ENCODE measurements around the gene RNF41.

RNF41 gene

GRCh38 chr12:56244494-56244893 is 22.8 kb upstream of the RNF41 start:
- Histone ChIP-seq H3K36me3 (ENCODE audit: control insufficient read depth, insufficient read depth, low read length) (peaks cover 52% of the 10 kb centered on the region), H3K4me3 (ENCODE audit: low read length) (no peak overlapping the region), H3K27ac (ENCODE audit: low read length) (no peak overlapping the region), H3K4me1 (ENCODE audit: control insufficient read depth, insufficient read depth, low read length) (no peaks in the 10 kb centered on the region), H3K9me3 (ENCODE audit: control insufficient read depth, insufficient read depth, low read length) (no peaks in the 10 kb centered on the region), H3K27me3 (ENCODE audit: control insufficient read depth, insufficient read depth, low read length) (no peaks in the 10 kb centered on the region)
- no peak for DNase-seq (ENCODE audit: low read depth, low spot score)
- WGBS (ENCODE audit: insufficient coverage, insufficient read length) = no CpG with 5 or more reads among the region's 14 CpGs

- Histone ChIP-seq H3K4me1 (ENCODE audit: control insufficient read depth, insufficient read depth, low read length) (no peaks in the 10 kb centered on the region), H3K9me3 (ENCODE audit: control insufficient read depth, insufficient read depth, low read length) (no peaks in the 10 kb centered on the region), H3K27ac (ENCODE audit: low read length) (no peak overlapping the region), H3K36me3 (ENCODE audit: control insufficient read depth, insufficient read depth, low read length) (peaks cover 49% of the 10 kb centered on the region), H3K4me3 (ENCODE audit: low read length) (no peak overlapping the region), H3K27me3 (ENCODE audit: control insufficient read depth, insufficient read depth, low read length) (no peaks in the 10 kb centered on the region)
- no CpG with 5 or more reads among the region's 3 CpGs for WGBS (ENCODE audit: insufficient coverage, insufficient read length)
- no peak for DNase-seq (ENCODE audit: low read depth, low spot score)
Observed at GRCh38 chr12:56243731-56244181, 22.0 kb upstream of the RNF41 start.

- H3K36me3 ChIP-seq (ENCODE audit: control insufficient read depth, insufficient read depth, low read length) = peaks cover 43% of the 10 kb centered on the region
- no peaks in the 10 kb centered on the region for H3K27me3 ChIP-seq (ENCODE audit: control insufficient read depth, insufficient read depth, low read length)
- DNase-seq (ENCODE audit: low read depth, low spot score) = no peak
- H3K4me1 ChIP-seq (ENCODE audit: control insufficient read depth, insufficient read depth, low read length) = 0 out of 2 replicates have a peak, but pooled peaks cover 1% of the 10 kb centered on the region
- no peaks in the 10 kb centered on the region for H3K9me3 ChIP-seq (ENCODE audit: control insufficient read depth, insufficient read depth, low read length)
- no CpG with 5 or more reads among the region's 13 CpGs for WGBS (ENCODE audit: insufficient coverage, insufficient read length)
- H3K27ac ChIP-seq (ENCODE audit: low read length) = no peak overlapping the region
- no peak overlapping the region for H3K4me3 ChIP-seq (ENCODE audit: low read length)
Observed at GRCh38 chr12:56242986-56243385, 21.3 kb upstream of the RNF41 start.

- Histone ChIP-seq H3K36me3 (ENCODE audit: control insufficient read depth, insufficient read depth, low read length) (peaks cover 35% of the 10 kb centered on the region), H3K4me1 (ENCODE audit: control insufficient read depth, insufficient read depth, low read length) (0 out of 2 replicates have a peak, but pooled peaks cover 1% of the 10 kb centered on the region), H3K4me3 (ENCODE audit: low read length) (no peak overlapping the region), H3K27me3 (ENCODE audit: control insufficient read depth, insufficient read depth, low read length) (no peaks in the 10 kb centered on the region), H3K9me3 (ENCODE audit: control insufficient read depth, insufficient read depth, low read length) (no peaks in the 10 kb centered on the region), H3K27ac (ENCODE audit: low read length) (no peak overlapping the region)
- DNase-seq (ENCODE audit: low read depth, low spot score) = no peak
- WGBS (ENCODE audit: insufficient coverage, insufficient read length) = no CpG with 5 or more reads among the region's 9 CpGs
Observed at GRCh38 chr12:56241424-56242303, 19.9 kb upstream of the RNF41 start.

- no peaks in the 10 kb centered on the region for H3K27me3 ChIP-seq (ENCODE audit: control insufficient read depth, insufficient read depth, low read length)
- H3K4me3 ChIP-seq (ENCODE audit: low read length) = no peak overlapping the region
- H3K9me3 ChIP-seq (ENCODE audit: control insufficient read depth, insufficient read depth, low read length) = no peaks in the 10 kb centered on the region
- peaks cover 9% of the 10 kb centered on the region; the same call in 1 of the 2 replicates for H3K36me3 ChIP-seq (ENCODE audit: control insufficient read depth, insufficient read depth, low read length)
- no peak overlapping the region for H3K27ac ChIP-seq (ENCODE audit: low read length)
- no peak for DNase-seq (ENCODE audit: low read depth, low spot score)
- 0 out of 2 replicates have a peak, but pooled peaks cover 1% of the 10 kb centered on the region for H3K4me1 ChIP-seq (ENCODE audit: control insufficient read depth, insufficient read depth, low read length)
- no CpG with 5 or more reads among the region's 11 CpGs for WGBS (ENCODE audit: insufficient coverage, insufficient read length)
Observed at GRCh38 chr12:56237552-56237951, 15.8 kb upstream of the RNF41 start.

- DNase-seq (ENCODE audit: low read depth, low spot score) = no peak
- Histone ChIP-seq H3K36me3 (ENCODE audit: control insufficient read depth, insufficient read depth, low read length) (peaks cover 7% of the 10 kb centered on the region; the same call in 1 of the 2 replicates), H3K27ac (ENCODE audit: low read length) (no peak overlapping the region), H3K9me3 (ENCODE audit: control insufficient read depth, insufficient read depth, low read length) (no peaks in the 10 kb centered on the region), H3K4me1 (ENCODE audit: control insufficient read depth, insufficient read depth, low read length) (0 out of 2 replicates have a peak, but pooled peaks cover 1% of the 10 kb centered on the region), H3K4me3 (ENCODE audit: low read length) (no peak overlapping the region), H3K27me3 (ENCODE audit: control insufficient read depth, insufficient read depth, low read length) (no peaks in the 10 kb centered on the region)
- no CpG with 5 or more reads among the region's 5 CpGs for WGBS (ENCODE audit: insufficient coverage, insufficient read length)
Observed at GRCh38 chr12:56236985-56237384, 15.3 kb upstream of the RNF41 start.

- Histone ChIP-seq H3K27me3 (ENCODE audit: control insufficient read depth, insufficient read depth, low read length) (no peaks in the 10 kb centered on the region), H3K9me3 (ENCODE audit: control insufficient read depth, insufficient read depth, low read length) (no peaks in the 10 kb centered on the region), H3K27ac (ENCODE audit: low read length) (no peak overlapping the region), H3K36me3 (ENCODE audit: control insufficient read depth, insufficient read depth, low read length) (no peaks in the 10 kb centered on the region), H3K4me3 (ENCODE audit: low read length) (no peak overlapping the region), H3K4me1 (ENCODE audit: control insufficient read depth, insufficient read depth, low read length) (0 out of 2 replicates have a peak, but pooled peaks cover 1% of the 10 kb centered on the region)
- no CpG with 5 or more reads among the region's 6 CpGs for WGBS (ENCODE audit: insufficient coverage, insufficient read length)
- no peak for DNase-seq (ENCODE audit: low read depth, low spot score)
Observed at GRCh38 chr12:56236091-56236490, 14.4 kb upstream of the RNF41 start.

GRCh38 chr12:56234746-56235436 is 13.2 kb upstream of the RNF41 start:
- no peak for DNase-seq (ENCODE audit: low read depth, low spot score)
- no peaks in the 10 kb centered on the region for H3K27me3 ChIP-seq (ENCODE audit: control insufficient read depth, insufficient read depth, low read length)
- H3K9me3 ChIP-seq (ENCODE audit: control insufficient read depth, insufficient read depth, low read length) = no peaks in the 10 kb centered on the region
- no peaks in the 10 kb centered on the region for H3K36me3 ChIP-seq (ENCODE audit: control insufficient read depth, insufficient read depth, low read length)
- no CpG with 5 or more reads among the region's 16 CpGs for WGBS (ENCODE audit: insufficient coverage, insufficient read length)
- H3K4me1 ChIP-seq (ENCODE audit: control insufficient read depth, insufficient read depth, low read length) = 0 out of 2 replicates have a peak, but pooled peaks cover 1% of the 10 kb centered on the region
- no peak overlapping the region for H3K4me3 ChIP-seq (ENCODE audit: low read length)
- H3K27ac ChIP-seq (ENCODE audit: low read length) = no peak overlapping the region

- WGBS (ENCODE audit: insufficient coverage, insufficient read length) = no CpG with 5 or more reads among the region's 11 CpGs
- no peak overlapping the region for H3K27ac ChIP-seq (ENCODE audit: low read length)
- H3K27me3 ChIP-seq (ENCODE audit: control insufficient read depth, insufficient read depth, low read length) = no peaks in the 10 kb centered on the region
- H3K36me3 ChIP-seq (ENCODE audit: control insufficient read depth, insufficient read depth, low read length) = no peaks in the 10 kb centered on the region
- H3K9me3 ChIP-seq (ENCODE audit: control insufficient read depth, insufficient read depth, low read length) = no peaks in the 10 kb centered on the region
- no peak for DNase-seq (ENCODE audit: low read depth, low spot score)
- H3K4me1 ChIP-seq (ENCODE audit: control insufficient read depth, insufficient read depth, low read length) = no peaks in the 10 kb centered on the region
- no peak overlapping the region for H3K4me3 ChIP-seq (ENCODE audit: low read length)
Observed at GRCh38 chr12:56231184-56231582, 9.5 kb upstream of the RNF41 start.

- Histone ChIP-seq H3K4me1 (ENCODE audit: control insufficient read depth, insufficient read depth, low read length) (no peaks in the 10 kb centered on the region), H3K9me3 (ENCODE audit: control insufficient read depth, insufficient read depth, low read length) (no peaks in the 10 kb centered on the region), H3K36me3 (ENCODE audit: control insufficient read depth, insufficient read depth, low read length) (no peaks in the 10 kb centered on the region), H3K4me3 (ENCODE audit: low read length) (no peak overlapping the region), H3K27ac (ENCODE audit: low read length) (no peak overlapping the region), H3K27me3 (ENCODE audit: control insufficient read depth, insufficient read depth, low read length) (no peaks in the 10 kb centered on the region)
- no peak for DNase-seq (ENCODE audit: low read depth, low spot score)
- WGBS (ENCODE audit: insufficient coverage, insufficient read length) = no CpG with 5 or more reads among the region's 8 CpGs
Observed at GRCh38 chr12:56230432-56231183, 8.9 kb upstream of the RNF41 start.

All from iPS DF 6.9 (cell line).